GM20000 (cell line): ENCODE results near the gene FIZ1.

Experiments used
- DNase-seq: peaks from one replicate; pipeline ENCODE4 v3.0.0; 2012; ENCODE audit warnings: low spot score
- TF ChIP-seq, protein P1 (sequence below): IDR thresholded peaks from 2 replicates; pipeline ENCODE4 v1.5.1; 2012; ENCODE audit warnings: mild to moderate bottlenecking, control low read depth; ENCODE audit errors: extremely low read depth, missing control alignments

The FIZ1 gene, protein sequence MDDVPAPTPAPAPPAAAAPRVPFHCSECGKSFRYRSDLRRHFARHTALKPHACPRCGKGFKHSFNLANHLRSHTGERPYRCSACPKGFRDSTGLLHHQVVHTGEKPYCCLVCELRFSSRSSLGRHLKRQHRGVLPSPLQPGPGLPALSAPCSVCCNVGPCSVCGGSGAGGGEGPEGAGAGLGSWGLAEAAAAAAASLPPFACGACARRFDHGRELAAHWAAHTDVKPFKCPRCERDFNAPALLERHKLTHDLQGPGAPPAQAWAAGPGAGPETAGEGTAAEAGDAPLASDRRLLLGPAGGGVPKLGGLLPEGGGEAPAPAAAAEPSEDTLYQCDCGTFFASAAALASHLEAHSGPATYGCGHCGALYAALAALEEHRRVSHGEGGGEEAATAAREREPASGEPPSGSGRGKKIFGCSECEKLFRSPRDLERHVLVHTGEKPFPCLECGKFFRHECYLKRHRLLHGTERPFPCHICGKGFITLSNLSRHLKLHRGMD

DNA sequence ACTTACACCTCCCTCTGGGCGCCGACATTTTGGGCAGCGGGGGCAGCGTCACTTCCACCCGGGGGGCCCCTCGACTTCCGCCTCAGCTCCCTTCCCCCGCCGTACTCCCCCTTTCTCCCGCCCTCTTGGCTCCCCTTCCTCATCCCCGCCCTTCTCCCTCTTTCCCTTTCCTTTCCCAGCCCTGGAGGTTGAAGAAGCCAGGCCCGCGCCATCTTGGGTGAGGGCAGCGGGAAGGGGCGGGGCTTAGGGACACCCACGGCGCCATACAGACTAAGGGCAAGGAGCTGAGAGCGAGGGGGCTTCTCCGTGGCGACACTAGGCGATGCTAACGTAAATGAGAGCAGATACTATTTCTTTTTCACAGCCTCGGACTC lies at the start of gene FIZ1:
Gene FIZ1, minus strand, starts transcription at position 50 of the 374 bp plus-strand sequence. CDS start 1,652 bp downstream, outside the sequence.
- TF ChIP-seq, protein P1, sequence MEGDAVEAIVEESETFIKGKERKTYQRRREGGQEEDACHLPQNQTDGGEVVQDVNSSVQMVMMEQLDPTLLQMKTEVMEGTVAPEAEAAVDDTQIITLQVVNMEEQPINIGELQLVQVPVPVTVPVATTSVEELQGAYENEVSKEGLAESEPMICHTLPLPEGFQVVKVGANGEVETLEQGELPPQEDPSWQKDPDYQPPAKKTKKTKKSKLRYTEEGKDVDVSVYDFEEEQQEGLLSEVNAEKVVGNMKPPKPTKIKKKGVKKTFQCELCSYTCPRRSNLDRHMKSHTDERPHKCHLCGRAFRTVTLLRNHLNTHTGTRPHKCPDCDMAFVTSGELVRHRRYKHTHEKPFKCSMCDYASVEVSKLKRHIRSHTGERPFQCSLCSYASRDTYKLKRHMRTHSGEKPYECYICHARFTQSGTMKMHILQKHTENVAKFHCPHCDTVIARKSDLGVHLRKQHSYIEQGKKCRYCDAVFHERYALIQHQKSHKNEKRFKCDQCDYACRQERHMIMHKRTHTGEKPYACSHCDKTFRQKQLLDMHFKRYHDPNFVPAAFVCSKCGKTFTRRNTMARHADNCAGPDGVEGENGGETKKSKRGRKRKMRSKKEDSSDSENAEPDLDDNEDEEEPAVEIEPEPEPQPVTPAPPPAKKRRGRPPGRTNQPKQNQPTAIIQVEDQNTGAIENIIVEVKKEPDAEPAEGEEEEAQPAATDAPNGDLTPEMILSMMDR: no peak
- peak; percentile 91 for DNase-seq

DNA sequence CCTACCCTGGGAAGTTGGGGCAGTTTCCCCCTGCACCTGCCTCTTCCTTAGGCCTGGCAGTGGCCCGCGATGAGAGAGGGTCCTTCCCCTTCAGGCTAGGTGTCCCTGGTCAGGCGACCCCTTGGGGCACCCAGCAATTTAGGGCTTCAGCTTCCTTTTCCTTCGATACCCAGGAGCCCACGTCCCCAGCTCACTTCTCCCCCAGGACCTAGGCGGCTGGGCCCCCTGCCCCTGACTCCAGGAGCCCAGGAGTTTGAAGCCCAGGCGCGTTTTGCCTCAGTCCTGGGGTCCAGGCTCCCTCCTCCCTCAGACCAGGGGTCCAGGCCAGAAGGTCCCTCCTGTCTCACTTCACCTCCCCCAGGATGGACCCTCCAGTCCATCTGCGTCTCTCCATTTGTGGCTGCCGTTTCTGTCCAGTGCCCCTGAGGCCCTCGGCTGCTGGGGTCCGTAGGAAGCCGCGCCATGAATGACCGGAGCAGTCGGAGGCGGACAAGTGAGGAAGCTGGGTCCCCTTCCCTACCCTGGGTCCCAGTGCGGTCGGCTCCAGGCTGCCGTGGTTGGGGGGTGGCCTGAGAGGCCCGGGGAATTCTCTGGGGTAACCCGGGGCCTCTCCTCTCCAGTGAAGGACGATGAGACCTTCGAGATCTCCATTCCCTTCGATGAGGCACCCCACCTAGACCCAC lies 49.4 kb upstream of the FIZ1 start:
- TF ChIP-seq, protein P1: no peak
- no peak for DNase-seq

DNA sequence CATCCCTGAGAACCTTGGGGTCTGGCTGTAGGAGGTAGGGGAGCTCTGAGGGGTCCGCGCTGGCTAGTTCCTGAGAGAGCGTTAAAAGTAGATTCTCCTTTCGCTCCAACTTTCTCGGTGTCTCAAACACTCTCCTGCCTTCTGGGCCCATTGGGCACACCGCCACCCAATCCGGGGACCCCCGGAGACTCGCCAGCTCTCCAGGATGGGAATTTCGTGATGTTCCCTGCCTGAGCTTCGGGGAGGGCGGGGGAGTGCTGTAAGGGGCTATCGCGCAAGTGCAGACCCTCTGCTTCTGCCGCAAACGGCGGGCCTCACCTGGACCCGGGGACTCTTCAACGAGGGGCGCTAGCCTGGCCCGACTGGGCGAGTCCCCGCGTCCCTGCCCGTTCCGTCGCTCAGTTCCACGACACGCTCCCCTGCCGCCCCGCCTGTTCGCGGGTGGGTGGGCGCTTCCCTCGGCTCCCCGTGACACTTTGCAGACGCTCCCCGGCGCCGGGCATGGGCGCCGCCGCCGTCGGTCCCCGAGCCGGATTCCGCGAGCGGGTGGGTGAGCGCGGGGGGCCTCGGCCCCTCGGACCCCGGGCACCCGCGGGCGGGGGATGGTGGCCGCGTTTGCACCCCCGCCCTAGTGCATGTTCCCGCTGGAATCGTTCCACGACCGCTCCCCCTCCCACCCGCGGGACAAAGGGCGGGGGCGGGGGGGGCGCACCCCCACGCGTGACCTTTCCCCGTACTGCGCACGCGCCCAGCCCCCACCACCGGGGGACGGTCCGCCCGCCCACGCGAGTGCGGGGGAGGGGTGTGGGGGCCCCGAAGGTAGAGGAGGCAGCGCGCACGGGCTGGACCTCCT lies 48.6 kb upstream of the FIZ1 start, which contains the start of gene CCDC106:
Gene CCDC106, plus strand, starts transcription at position 481 of the 853 bp plus-strand sequence. CDS start 835 bp downstream, outside the sequence.
- TF ChIP-seq, protein P1: no peak
- DNase-seq: peak; percentile 74

- DNase-seq: no peak
- TF ChIP-seq, protein P1: no peak
Observed at GRCh38 chr19:55646889-55647731, 47.8 kb upstream of the FIZ1 start.

DNA sequence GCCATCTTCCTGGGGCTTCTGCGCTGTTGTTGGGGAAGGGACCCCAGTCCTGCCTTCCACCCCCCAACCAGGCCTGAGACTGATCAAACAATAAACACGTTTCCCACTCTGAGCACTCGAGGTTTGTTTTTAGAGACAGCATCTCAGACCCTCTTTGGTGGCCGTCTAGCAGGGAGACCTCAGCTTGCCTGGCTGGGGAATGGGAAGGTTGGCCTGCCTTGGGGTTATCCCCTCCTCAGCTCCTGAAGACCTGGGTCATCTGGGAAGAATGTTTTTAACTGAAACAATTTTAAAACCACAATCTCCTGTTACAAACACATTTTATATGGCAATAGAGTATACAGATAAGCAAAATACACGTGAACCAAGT lies 46.2 kb upstream of the FIZ1 start:
- TF ChIP-seq, protein P1: no peak
- no peak for DNase-seq

- no peak for DNase-seq
- TF ChIP-seq, protein P1: no peak
Observed at GRCh38 chr19:55644842-55645511, 45.7 kb upstream of the FIZ1 start.
